HG03108 (cell line): ENCODE results near the gene PLCG2.
"Not testable (repeated sequence)": the region's sequence is repeated elsewhere in the genome, so short reads cannot be mapped to it uniquely, and the experiment has no call there.

Experiments used
- ATAC-seq: cut with Tn5 transposase; IDR thresholded peaks from one replicate; pipeline ENCODE4 v1.9.1; 2021; ENCODE audit warnings: moderate library complexity; ENCODE audit not compliant: unreplicated experiment

PLCG2 gene

DNA sequence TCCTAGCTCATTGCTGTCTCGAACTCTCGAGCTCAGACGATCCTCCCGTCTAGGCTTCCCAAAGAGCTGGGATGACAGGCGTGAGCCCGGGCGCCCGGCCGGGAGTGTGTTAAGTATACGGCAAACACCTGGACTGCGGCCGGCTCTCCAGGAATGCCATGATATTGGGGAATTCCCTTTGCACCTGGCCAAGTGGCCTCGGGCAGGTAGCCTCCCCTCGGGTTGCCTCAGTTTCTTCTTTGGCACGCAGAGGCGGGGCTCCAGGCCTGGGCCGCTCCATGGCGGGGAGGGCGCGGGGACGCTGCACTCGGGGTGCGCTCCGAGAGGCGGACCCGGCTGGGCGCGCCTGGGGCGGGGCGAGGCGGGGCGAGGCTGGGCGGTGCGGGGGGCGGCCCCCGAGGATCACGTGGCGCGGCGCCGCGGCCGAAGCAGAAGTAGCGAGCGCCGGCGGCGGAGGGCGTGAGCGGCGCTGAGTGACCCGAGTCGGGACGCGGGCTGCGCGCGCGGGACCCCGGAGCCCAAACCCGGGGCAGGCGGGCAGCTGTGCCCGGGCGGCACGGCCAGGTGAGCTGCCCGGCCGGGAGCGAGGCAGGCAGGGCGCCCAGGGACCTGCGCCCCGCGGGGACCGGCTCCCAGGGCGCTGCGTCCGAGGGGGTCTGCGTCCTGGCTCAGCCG, at the start of gene PLCG2:
PLCG2 (plus strand) TSS at position 431 of the 675 bp plus-strand sequence. CDS start 6,699 bp downstream, outside the sequence.
- ATAC-seq: peak; percentile 68

DNA sequence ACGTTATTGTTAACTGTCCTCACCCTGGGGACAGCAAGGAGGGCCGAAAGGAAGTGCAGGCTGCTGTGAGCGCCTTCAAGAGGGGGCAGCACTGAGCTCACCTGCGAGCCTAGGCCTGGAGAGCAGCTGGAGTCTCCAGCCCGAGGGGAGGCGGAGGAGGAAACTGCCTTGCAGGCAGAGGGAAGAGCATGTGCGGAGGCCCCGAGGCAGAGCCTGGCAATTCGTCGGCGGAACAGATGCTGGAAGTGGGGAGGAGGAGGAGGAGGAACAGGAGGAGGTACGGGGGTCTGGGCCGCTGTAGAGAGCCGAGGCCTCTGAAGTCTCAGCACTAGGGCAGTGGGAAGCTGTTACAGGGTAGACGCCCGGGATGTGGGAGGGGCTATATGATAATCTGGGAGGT, 49.6 kb upstream of the PLCG2 start:
- ATAC-seq: no peak

DNA sequence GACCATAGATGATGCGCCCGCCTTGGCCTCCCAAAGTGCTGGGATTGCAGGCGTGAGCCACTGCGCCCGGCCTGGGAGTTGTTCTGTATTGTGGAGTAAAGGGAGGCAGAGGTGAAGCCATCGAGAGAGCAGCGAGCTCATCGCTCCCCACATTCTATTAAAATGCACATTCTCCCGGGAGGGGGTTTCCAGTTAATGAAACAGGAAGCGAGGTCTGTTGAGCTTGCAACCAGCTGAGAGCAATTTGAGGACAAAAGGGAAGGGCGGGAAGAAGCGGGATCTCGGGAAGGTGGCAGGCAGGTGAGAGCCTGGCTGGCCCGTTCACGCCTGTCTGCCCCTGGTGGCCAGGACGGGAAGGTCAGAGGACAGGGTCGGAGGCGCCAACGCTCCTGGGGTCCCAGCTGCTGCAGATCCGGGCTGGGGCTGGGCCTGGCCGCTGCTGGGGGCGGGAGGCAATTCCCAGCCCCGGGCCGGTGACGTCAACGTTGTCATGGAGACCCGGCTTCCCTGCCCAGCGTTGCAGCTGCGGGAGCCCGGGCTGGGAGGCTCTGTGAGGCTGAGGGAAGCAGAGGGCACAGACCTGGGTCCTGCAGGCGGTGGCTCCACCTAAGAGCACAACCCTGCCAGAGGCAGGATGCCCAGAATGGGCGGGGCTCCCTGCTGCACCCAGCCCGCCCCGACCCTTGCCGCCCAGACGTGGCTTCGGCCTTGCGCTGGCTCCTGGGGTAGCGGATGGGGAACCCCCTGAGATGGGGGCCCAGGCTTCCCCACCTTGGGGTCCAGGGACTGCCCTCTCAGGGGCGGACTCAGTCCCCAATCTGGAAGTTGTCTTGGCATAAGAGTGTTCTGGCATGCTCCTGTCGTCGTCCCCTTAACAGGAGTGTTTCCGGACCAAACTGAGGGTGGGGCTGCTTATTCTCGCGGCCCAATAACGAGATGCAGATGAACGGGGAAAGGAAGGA, 48.7 kb upstream of the PLCG2 start:
- ATAC-seq: peak; percentile 77

DNA sequence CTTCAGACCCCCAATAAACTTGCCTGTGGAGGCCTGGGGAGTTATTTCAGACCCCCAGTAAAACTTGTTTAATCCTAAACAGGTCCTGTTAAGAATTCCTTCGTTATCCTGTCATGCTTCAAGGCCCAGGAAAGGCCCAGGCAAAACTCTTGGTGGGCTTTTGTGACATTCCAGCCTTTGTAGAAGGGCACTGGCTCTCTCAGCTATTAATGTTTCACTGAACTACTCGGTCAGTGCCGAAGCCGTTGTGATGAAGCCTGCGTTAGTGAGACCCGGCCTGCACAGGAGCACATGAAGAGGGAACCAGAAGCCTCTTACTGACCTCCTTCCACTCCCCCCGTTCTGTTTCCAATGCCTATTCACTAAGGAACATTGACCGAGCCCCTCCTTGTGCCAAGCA, 47.4 kb upstream of the PLCG2 start:
- no peak for ATAC-seq

DNA sequence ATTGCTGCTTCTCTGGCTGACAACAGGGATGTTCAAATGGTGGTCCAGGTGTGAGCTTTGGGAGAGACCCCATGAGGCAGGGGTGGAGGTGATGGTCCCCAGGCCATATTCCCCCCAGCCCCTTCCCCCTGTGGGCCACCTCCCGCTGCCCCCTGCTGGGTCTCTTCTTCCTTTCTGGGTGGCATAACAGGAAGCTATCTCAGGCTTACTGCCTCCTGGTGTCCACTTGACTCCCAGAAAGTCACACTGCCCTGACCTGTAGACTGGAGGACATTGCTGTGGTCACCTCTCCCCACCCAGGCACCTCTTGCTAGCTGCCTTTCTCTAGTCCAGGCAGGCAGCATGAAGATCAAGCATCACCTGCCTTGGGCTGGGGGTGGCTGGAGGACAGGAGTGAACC, 46.4 kb upstream of the PLCG2 start:
- no peak for ATAC-seq

DNA sequence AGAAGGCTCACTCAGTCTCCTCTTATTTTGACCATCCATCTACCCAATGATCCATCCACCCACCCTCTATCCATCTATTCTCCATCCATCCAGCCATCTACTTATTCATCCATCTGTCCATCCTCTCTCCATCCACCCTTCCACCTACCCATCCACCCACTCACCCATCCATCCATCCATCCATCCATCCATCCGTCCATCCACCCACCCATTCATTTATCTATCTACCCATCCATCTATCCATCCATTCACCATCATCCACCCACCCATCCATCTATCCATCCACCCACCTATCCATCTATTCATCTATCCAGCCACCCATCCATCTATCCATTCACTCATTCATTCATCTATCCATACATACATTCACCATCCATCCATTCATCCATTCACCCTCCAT, 45.8 kb upstream of the PLCG2 start:
- ATAC-seq: no peak

DNA sequence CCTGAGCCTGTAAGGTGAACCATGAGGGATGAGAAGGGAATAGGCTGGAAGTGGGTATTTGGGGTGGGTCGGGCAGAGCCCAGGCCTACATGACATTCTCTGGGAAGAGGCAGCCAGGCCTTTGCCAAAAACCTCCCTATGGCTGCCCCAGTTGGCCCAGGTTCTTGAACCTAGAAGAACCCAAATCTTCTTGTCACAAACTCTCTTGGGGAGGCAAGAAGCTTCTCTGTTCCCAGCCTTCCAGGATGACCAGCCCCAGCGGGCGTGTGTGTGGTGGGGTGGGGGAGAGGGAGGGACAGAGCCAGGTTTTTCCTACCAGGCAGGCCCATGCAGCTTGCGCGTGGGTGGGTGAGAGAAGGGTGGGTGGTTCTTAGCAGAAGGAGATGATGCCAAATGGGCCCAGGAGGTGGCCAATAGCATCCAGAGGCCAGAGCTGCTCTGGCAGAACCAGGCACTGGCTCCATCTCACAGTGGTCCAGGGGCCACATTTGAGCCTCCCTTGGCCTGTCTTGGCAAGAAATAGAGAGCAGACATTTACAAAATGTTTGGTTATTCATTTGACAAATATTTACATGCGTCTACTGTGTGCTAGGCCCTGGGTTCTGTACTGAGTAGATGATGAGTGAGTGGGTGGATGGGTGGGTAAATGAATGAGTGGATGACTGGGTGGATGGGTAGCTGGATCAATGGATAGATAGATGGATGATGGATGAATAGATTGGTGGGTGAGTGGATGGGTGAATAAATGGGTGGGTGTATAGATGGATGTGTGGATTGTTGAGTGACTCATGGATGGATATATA, 44.3 kb upstream of the PLCG2 start:
- no peak for ATAC-seq

DNA sequence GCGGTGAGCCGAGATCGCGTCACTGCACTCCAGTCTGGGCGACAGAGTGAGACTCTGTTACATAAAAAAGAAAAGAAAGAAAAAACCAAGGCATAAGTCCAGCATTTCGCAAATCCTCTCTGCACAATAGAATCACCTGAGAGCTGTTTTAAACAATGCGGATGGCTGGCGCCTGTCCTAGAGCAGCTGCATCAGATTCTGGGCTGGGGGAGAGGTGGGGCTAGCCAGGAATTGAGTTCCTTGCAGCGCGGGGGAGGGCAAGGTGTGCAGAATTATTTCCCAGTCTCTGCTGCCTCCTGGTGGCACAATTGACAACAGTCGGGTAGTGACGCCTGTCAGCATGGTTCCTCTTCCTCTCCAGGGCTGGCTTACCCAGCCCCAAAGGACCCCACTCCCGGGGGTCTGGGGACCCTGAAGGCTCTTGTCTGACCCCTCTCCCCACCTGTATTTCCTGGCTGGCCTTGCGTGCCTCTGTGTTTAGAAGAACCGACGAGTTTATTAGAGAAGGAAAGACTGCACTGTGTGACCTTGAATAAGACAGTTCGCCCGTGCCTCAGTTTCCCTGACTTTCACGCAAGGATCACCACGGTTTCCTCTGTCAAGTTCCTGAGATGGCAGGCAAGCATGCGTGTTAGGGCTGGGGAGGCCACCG, 41.1 kb upstream of the PLCG2 start:
- ATAC-seq: peak; percentile 48

DNA sequence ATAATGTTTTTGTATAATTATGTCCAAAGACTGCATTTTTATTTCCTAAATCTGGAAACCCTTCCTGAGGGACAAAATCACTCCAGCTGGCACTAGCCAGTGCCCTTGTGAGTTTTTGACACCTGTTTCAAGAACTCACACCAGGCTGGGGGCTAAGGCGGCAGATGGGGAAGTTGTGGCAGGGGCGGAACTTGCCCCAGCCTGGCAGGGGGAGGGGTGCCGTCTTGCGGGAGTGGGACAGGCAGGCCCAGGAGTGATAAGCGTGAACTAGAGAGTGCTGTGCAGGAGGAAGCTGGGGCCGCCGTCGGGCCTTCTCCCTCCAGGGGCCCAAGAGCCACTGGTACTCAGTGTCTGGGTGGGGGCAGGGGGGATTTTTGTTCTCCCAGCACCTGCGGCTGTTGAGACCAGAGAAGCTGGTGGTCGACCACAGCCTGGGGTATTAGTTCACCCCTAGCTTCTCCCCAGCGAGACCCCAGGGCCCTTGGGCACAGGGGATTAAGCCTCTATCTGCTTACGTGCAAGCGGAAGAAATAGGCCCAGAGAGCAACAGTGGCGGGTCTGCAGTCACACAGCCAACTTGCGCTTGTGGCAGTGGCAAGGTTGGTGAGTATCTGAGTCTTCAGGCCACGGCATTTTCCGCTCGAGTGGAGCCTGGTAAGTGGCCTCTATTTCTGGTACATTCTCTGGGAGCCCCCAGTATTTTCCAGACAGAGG, 40.2 kb upstream of the PLCG2 start:
- ATAC-seq: peak; percentile 25

DNA sequence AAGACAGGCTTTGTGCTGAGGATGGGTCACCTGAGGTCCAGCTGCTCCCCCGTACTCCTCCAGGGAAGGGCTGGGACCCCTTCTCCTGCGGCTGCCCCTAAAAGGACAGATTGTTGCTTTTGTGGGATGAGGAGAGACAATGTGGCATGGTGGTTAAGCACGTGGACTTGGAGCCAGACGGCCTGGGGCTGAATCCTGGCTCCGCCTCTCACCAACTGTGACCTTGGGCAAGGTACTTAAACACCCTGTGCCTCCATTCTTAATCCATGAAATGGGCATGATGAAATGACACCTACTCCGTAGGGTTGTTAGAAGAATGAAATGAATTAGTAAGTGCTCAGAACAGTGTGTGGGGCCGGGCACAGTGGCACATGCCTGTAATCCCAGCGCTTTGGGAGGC, 39.6 kb upstream of the PLCG2 start:
- ATAC-seq: no peak

DNA sequence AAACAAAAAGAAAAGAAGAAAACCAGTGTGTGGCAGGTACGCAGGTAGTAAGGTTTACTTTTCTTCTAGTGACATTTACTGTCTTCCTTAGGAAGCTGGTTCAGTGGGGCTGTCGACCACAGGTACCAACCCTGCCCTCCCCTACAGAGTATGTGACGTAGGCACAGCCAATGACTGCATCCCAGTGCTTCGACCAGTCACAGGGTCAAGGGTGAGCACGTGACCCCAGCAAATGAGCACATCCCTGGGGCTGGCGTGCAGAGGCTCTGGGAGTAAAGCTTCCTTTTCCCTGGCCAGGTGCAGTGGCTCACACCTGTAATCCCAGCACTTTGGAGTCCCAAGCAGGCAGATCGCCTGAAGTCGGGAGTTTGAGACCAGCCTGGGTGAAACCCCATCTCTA, 38.9 kb upstream of the PLCG2 start:
- peak; percentile 72 for ATAC-seq

DNA sequence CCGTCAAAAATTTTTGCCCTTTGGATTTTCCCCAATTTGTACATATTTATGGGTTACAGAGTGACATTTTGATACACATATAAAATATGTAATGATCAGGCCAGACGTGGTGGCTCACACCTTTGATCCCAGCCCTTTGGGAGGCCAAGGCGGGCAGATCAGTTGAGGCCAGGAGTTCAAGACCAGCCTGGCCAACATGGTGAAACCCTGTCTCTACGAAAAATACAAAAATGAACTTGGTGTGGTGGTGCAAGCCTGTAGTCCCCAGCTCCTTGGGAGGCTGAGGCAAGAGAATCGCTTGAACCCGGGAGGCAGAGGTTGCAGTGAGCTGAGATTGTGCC, 37.7 kb upstream of the PLCG2 start:
- ATAC-seq: not testable (repeated sequence)

DNA sequence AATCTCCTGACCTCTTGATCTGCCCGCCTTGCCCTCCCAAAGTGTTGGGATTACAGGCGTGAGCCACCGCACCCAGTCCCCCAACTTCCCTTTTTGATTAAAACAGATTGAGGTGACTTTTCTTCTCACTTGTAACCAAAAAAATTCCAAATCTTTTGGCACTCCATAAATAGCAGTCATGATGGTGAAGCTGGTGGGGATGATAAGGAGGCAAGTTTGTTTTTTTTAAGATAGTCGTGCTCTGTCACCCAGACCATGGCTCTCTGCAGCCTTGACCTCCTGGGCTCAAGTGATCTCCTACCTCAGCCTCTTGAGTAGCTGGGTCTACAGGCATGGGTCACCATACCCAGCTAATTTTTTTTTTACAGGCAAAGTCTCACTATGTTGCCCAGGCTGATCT, 34.7 kb upstream of the PLCG2 start:
- ATAC-seq: no peak

DNA sequence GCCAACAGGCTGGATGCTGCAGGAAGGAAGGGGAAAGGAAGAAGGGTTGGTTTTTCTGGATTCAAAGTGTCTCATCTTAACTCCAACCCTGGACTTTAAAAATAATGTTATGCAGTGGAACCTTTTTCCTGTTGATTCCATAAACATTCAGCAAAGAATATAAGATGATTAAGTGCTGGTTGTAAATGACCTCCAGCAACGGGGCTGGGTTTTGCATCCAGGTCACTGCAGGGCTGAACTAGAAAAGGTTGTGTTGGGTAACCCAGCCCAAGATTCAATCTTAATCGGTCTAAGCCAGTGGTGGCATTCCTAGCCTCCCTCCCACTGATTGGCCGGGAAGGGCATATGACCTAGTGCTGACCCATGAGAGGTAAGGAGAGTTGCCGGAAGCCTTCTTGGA, 34.2 kb upstream of the PLCG2 start:
- no peak for ATAC-seq

DNA sequence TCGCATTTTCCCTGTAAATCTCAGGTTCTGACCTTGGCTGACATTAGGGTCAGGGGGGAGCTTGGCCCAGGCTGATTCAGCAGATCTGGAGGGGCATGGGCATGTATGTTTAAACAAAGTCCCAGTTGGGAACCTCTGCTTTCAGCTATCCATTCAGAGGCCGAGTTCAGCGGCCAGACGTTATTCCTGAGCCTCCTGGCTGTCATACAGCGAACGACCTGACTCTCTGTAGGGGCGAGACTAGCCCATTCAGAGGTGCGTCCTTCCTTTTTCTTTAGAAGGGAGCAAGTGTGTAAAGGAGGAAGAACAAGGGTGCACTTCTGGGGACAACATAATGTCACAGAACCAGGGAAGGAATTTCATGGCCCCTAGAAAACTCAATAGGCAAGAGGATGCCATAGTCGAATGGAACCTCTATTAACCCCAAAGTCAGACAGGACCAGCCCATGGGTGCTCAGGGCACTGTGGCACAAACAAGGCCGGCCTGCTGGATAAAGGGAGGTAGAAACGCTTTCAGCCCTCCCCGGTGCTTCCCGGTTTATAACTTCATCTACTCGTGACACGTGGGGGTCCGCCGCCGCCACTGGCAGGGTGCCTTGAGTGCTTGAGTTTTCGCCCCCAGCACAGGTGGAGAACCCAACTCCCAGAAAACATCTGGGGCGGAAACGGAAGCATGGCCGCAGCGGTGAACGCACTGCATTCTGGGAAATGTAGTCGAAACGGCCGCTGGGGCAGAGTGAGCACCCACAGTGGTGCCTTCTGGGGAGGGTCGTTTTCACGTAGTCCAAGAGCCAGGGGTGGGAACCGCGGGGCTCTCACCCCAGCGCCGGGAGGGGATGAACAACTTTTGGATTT, 33.2 kb upstream of the PLCG2 start:
- ATAC-seq: peak; percentile 57

DNA sequence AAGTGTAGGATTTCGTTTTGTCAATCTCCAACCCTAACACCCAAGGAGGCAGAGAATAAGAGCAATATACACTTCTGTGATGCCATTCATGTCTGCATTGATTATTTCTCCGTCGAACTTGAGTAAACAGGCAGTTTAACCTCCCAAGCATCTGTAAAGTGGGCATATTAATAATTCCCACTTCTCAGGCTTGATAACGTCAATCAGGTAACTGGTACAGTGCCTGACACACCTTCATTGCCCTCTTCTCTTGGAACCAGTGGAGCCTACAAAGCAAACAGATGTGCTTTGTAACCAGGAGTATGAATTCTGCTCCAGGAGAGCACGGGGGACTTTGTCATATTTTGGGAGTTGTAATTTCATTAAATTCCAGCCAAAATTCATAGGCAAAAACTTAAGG, 32.5 kb upstream of the PLCG2 start:
- ATAC-seq: no peak

DNA sequence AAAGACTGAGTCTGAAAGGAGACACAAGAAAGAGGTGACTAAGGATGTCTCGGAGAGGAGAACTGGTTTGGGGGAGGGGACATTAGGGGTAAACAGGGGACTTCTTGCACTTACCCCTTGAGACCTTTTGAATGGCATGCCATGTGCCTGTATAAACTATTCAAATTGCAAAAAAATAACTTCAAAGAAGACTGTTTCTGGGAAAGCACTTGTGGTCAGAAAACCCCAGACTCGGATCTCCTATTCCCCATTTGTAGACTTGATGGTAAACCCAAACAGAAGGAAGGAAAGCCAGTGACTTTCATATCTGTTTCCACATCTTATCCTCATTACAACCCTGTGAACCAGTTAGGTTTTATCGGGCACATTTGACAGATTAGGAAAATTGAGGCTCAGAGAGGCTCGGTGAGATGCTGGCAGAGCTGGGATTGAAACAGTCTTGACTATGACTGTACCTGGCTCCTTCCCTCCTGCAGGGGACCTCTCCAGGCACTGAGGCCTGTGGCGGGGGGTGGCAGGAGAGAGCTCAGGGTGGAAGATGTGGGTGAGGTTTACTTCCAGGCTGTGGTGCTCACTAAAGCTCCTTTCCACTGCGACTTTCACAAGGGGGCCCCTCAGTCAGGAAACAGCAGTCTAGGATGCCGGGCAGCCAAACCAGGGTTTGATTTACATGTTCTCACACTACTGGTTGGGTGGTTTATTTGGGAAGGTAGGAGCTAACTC, 30.5 kb upstream of the PLCG2 start:
- ATAC-seq: no peak

DNA sequence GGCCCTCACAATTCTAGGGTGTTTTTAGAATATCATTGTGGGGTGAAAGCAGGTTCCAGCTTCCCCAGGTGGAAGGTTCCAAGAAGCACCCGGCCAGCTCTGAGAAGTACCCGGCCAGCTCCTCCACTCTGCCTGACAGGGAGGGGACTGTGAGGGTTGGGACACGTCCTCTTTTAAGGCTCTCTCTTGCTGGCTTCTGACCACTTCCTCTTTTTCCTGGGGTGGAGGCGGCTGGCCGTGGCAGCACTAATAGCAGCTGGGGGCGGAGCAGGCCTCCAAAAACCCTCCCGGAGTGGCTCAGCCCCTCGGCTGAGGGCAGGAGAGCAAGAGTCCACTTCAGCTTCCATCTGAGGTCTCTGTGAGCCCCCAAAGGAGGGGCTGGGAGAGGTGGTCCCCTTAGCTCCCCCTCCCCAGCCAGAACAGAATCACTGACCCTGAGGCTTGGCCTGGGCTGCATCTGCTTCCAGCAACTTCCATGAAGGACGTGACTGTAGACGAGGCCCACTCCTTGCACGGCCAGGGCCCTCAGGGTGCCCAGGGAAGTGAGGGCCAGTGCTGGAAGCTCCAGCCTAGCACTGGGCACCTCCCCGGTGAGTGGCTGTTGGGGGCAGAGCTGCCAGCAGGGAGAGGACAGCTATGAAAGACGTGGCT, 26.7 kb upstream of the PLCG2 start:
- ATAC-seq: peak; percentile 86
